WTC11 (cell line): ENCODE measurements around the gene ITGA3.

Experiments used
- CREB1 ChIP-seq: sonication (generic); formaldehyde crosslinking; IDR thresholded peaks from 2 replicates; pipeline ENCODE4 v1.8.0; 2023; ENCODE audit warnings: mild to moderate bottlenecking, missing genetic modification reagents
- ELF4 ChIP-seq: sonication (generic); formaldehyde crosslinking; IDR thresholded peaks from 2 replicates; pipeline ENCODE4 v1.8.1; 2022; ENCODE audit warnings: low read depth, mild to moderate bottlenecking, moderate library complexity, missing genetic modification reagents
- HMGA2 ChIP-seq: fragments of 250-450 bp; sonication (Bioruptor Pico); IDR thresholded peaks from 2 replicates; pipeline ENCODE4 v1.4.0; 2021; ENCODE audit warnings: mild to moderate bottlenecking, moderate library complexity
- JUN ChIP-seq: sonication (generic); formaldehyde crosslinking; IDR thresholded peaks from 2 replicates; pipeline ENCODE4 v1.8.0; 2023; ENCODE audit warnings: mild to moderate bottlenecking, missing genetic modification reagents
- NFE2L1 ChIP-seq: sonication (generic); formaldehyde crosslinking; IDR thresholded peaks from 2 replicates; pipeline ENCODE4 v1.8.1; 2023; ENCODE audit warnings: missing genetic modification reagents
- TCF7 ChIP-seq: sonication (generic); formaldehyde crosslinking; IDR thresholded peaks from 2 replicates; pipeline ENCODE4 v1.8.0; 2022; ENCODE audit warnings: mild to moderate bottlenecking, low read depth, missing genetic modification reagents, moderate library complexity
- TEAD4 ChIP-seq: sonication (generic); formaldehyde crosslinking; IDR thresholded peaks from 2 replicates; pipeline ENCODE4 v1.8.0; 2022; ENCODE audit warnings: mild to moderate bottlenecking, missing genetic modification reagents
- ZNF121 ChIP-seq: sonication (generic); formaldehyde crosslinking; IDR thresholded peaks from 2 replicates; pipeline ENCODE4 v1.8.0; 2023; ENCODE audit warnings: missing genetic modification reagents
- TF ChIP-seq, protein P1 (sequence below): fragments of 200-600 bp; IDR thresholded peaks from 2 replicates; pipeline ENCODE4 v1.8.0; 2022; ENCODE audit warnings: antibody characterized with exemption
- TF ChIP-seq, protein P2 (sequence below): sonication (generic); formaldehyde crosslinking; IDR thresholded peaks from 2 replicates; pipeline ENCODE4 v1.8.0; 2022; ENCODE audit warnings: mild to moderate bottlenecking, missing genetic modification reagents
- TF ChIP-seq, protein P3 (sequence below): sonication (generic); formaldehyde crosslinking; IDR thresholded peaks from 2 replicates; pipeline ENCODE4 v1.8.1; 2023; ENCODE audit warnings: mild to moderate bottlenecking, missing genetic modification reagents, moderate library complexity

DNA sequence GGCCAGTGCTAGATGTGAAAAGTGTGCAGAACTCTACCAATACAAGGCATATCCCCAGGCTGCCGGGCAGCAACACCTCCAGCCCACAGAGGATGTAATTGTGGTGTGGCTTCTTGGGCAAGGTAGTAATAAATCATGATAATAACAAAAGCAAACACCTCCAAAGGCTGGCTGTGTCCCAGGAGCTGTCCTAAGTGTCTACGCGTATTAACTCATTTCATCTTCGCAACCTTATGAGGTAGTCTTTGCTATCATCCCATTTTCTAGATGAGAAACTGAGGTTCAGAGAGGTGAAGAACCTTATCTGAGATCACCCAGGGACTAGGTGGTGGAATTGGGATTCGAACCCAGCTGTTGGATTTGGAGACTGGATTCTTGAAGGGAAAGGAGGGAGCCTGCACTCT lies 44.6 kb downstream of the ITGA3 start:
- TF ChIP-seq, protein P1, sequence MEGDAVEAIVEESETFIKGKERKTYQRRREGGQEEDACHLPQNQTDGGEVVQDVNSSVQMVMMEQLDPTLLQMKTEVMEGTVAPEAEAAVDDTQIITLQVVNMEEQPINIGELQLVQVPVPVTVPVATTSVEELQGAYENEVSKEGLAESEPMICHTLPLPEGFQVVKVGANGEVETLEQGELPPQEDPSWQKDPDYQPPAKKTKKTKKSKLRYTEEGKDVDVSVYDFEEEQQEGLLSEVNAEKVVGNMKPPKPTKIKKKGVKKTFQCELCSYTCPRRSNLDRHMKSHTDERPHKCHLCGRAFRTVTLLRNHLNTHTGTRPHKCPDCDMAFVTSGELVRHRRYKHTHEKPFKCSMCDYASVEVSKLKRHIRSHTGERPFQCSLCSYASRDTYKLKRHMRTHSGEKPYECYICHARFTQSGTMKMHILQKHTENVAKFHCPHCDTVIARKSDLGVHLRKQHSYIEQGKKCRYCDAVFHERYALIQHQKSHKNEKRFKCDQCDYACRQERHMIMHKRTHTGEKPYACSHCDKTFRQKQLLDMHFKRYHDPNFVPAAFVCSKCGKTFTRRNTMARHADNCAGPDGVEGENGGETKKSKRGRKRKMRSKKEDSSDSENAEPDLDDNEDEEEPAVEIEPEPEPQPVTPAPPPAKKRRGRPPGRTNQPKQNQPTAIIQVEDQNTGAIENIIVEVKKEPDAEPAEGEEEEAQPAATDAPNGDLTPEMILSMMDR: no peak
- TF ChIP-seq ZNF121 (CRISPR knock-in tag): no peak
- TF ChIP-seq, protein P2, sequence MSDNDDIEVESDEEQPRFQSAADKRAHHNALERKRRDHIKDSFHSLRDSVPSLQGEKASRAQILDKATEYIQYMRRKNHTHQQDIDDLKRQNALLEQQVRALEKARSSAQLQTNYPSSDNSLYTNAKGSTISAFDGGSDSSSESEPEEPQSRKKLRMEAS: no peak
- no peak for TF ChIP-seq CREB1
- no peak for TF ChIP-seq NFE2L1
- TF ChIP-seq JUN: no peak
- TF ChIP-seq TEAD4 (CRISPR knock-in tag): no peak
- TF ChIP-seq ELF4: no peak
- no peak for TF ChIP-seq TCF7 (CRISPR knock-in tag)
- TF ChIP-seq HMGA2 (CRISPR knock-in tag): no peak
- TF ChIP-seq, protein P3, sequence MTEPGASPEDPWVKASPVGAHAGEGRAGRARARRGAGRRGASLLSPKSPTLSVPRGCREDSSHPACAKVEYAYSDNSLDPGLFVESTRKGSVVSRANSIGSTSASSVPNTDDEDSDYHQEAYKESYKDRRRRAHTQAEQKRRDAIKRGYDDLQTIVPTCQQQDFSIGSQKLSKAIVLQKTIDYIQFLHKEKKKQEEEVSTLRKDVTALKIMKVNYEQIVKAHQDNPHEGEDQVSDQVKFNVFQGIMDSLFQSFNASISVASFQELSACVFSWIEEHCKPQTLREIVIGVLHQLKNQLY: no peak
